ENCODE measurements around the gene LIMK2. TPM values are rescaled to one million over a fixed set of nuclear protein-coding genes. Genes with fewer than 3 reads are reported as not detected.
A peak's percentile ranks its signal among the peaks of the same experiment; 100 is the strongest.

The LIMK2 gene
- total RNA-seq, 1 donor, result 25.0 TPM

DNA sequence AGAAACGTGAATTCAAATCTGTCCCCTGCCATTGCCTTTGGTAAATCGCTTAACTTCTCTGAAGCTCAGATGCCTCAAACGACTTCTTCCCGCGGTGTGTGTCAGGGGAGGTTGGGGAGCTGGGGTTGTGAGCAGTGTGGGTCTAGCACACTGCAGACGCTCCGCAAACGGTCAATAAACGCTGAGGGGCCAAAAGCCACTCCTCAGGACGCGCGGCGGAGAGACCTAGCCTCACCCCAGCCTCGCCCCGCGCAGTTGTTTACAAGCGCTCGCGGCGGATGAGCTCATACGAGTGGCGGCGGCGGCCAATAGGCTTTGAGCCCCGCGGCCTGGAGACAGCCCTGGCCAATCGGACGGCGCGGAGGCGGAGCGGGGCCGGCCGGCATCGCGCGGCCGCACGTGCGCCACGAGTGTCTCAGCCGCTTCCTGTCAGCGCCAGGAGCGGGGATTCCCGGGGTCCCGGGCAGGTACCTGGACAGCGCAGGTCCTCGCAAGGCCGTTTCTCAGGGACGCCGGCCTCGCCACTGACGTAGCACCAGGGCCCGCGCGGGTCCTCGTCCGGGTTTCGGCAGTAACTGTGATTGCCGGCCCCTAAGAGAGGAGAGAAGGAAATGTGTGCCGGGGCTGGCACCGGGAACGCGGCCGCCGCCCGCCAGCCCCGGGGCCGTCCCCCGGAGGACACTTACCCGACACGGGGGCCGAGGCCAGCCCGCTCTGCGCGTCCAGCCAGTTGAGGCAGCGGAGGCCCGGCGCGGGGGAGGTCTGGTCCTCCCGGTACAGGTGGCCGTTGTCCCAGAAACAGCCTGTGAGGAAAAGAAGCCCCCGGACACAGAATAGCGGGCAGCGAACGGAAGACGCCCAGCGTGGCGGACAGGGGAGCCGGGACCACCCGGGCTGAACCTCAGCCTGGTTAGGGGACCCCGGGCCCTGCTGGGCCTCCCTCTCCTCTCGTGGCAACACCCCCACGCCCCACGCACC lies 78.7 kb downstream of the LIMK2 start:
- peak; percentile 99 for DNase-seq (ENCODE audit: insufficient read length, low spot score, missing footprints)
- peaks cover 7% of the 10 kb centered on the region for H3K36me3 ChIP-seq (ENCODE audit: insufficient read depth, low read length)
- H3K27me3 ChIP-seq (ENCODE audit: insufficient read depth, low read length), result no peaks in the 10 kb centered on the region
- TF ChIP-seq, protein P1, sequence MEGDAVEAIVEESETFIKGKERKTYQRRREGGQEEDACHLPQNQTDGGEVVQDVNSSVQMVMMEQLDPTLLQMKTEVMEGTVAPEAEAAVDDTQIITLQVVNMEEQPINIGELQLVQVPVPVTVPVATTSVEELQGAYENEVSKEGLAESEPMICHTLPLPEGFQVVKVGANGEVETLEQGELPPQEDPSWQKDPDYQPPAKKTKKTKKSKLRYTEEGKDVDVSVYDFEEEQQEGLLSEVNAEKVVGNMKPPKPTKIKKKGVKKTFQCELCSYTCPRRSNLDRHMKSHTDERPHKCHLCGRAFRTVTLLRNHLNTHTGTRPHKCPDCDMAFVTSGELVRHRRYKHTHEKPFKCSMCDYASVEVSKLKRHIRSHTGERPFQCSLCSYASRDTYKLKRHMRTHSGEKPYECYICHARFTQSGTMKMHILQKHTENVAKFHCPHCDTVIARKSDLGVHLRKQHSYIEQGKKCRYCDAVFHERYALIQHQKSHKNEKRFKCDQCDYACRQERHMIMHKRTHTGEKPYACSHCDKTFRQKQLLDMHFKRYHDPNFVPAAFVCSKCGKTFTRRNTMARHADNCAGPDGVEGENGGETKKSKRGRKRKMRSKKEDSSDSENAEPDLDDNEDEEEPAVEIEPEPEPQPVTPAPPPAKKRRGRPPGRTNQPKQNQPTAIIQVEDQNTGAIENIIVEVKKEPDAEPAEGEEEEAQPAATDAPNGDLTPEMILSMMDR (IDR thresholded peaks at IDR 0.05; ENCODE audit: extremely low read depth, low read depth, low read length), result no peak
- peak overlapping the region; percentile 70 for H3K27ac ChIP-seq (ENCODE audit: low read depth, low read length)
- H3K79me2 ChIP-seq (ENCODE audit: insufficient read depth, low read length), result no peaks in the 10 kb centered on the region
- no peaks in the 10 kb centered on the region for H3K9me3 ChIP-seq (ENCODE audit: low read depth, low read length)
- H3K4me3 ChIP-seq (ENCODE audit: insufficient read depth, low read length), result peak overlapping the region; percentile 77
- H4K20me1 ChIP-seq (ENCODE audit: insufficient read depth, low read length), result no peaks in the 10 kb centered on the region
- peak overlapping the region; percentile 100 for H3K4me2 ChIP-seq (ENCODE audit: insufficient read depth, low read length)
- H2AFZ ChIP-seq (ENCODE audit: low read length), result peak overlapping the region; percentile 96
- H3K4me1 ChIP-seq (ENCODE audit: insufficient read depth, low read length), result peaks cover 22% of the 10 kb centered on the region

DNA sequence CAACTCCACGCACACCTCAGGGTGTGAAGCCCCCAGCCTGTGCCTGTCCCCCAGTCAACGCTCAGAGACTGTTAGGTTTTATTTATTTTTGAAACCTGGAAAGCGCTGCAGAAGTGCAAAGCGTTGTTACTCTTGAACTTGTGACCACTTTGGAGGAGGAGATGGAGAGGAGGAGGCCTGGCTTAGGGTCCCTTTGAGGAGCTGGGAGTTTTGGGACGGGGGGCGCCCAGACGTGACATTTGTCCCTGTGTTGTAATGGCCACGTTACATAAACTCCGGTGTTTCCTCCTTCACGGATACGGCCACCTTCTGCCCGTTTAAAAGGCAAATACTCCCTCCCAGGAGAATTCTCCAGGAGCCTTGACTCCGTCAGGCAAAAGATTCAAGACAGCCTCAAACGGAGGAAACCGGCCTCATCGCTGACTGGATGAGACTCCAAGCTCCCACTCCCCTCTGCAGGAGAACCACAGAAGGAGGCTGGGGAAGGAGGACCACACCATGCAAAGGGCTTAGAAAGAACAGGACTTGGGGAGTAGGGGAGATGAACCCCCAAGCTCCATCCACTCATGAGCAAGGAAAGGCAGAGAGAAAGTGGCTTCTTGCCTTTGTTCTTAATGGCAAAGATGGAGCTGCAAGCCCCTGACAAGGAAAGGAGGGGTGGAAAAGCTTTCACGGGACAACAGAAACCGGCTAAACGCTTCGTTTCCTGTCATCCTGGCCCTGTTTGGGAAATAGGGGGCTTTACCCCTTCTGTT lies 79.6 kb downstream of the LIMK2 start:
- H3K9me3 ChIP-seq (ENCODE audit: low read depth, low read length), result no peaks in the 10 kb centered on the region
- no peaks in the 10 kb centered on the region for H3K79me2 ChIP-seq (ENCODE audit: insufficient read depth, low read length)

DNA sequence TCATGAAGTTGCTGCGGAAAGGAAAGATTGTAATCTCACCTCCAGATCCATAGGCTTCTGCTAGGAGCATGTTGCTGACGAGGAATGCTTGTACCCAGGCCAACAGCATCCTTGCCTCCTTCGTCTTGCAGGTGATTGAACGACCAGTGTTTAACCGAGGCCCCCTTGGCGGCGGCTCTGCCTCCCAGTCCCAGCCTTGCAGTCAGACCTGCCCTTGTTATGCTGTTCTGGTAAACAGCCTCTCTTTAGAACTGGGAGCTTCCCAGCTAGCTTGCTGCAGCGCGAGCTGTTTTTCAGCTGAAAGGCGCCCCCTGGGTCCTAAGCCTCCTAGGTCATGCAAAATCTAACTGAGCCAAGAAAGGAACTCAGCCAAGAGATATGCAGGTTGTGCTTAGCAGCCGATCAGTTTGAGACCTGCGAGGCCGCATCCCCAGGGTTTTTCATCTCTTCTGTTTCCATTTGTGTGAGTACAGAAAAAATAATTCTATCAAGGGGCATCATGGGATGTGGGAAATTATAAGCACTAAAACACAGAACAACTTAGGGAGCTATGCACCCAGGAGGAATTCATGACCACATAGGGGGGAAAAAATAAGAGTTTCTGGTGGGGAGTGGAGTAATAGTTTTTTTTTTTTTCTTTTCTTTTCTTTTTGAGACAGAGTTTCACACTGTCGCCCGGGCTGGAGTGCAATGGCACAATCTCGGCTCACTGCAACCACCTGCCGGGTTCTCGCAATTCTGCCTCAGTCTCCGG lies 80.3 kb downstream of the LIMK2 start, which contains the start of gene PIK3IP1:
Gene PIK3IP1, minus strand, starts transcription at position 253 of the 754 bp plus-strand sequence. Its CDS starts 144 bp downstream, at position 109.
- Histone ChIP-seq H3K27ac (ENCODE audit: low read depth, low read length) (peak within 1 kb of the TSS; percentile 54), H3K4me1 (ENCODE audit: insufficient read depth, low read length) (peaks cover 24% of the 10 kb centered on the region), H3K36me3 (ENCODE audit: insufficient read depth, low read length) (peaks cover 7% of the 10 kb centered on the region), H3K79me2 (ENCODE audit: insufficient read depth, low read length) (no peaks in the 10 kb centered on the region), H2AFZ (ENCODE audit: low read length) (peak within 1 kb of the TSS; percentile 95), H3K4me2 (ENCODE audit: insufficient read depth, low read length) (peak within 1 kb of the TSS; percentile 100), H3K4me3 (ENCODE audit: insufficient read depth, low read length) (peak within 1 kb of the TSS; percentile 77), H3K27me3 (ENCODE audit: insufficient read depth, low read length) (no peaks in the 10 kb centered on the region), H3K9me3 (ENCODE audit: low read depth, low read length) (no peaks in the 10 kb centered on the region), H4K20me1 (ENCODE audit: insufficient read depth, low read length) (no peaks in the 10 kb centered on the region)
- TF ChIP-seq, protein P1 (IDR thresholded peaks at IDR 0.05; ENCODE audit: extremely low read depth, low read depth, low read length), result peak; percentile 24
- DNase-seq (ENCODE audit: insufficient read length, low spot score, missing footprints), result peak; percentile 96

More for the DNA sequence above, 79.6 kb downstream of the LIMK2 start:
- Histone ChIP-seq H3K4me3 (ENCODE audit: insufficient read depth, low read length) (peak overlapping the region; percentile 77), H3K36me3 (ENCODE audit: insufficient read depth, low read length) (peaks cover 7% of the 10 kb centered on the region), H4K20me1 (ENCODE audit: insufficient read depth, low read length) (no peaks in the 10 kb centered on the region), H2AFZ (ENCODE audit: low read length) (peak overlapping the region; percentile 95), H3K27ac (ENCODE audit: low read depth, low read length) (peak overlapping the region; percentile 54), H3K4me1 (ENCODE audit: insufficient read depth, low read length) (peaks cover 24% of the 10 kb centered on the region), H3K4me2 (ENCODE audit: insufficient read depth, low read length) (peak overlapping the region; percentile 100), H3K27me3 (ENCODE audit: insufficient read depth, low read length) (no peaks in the 10 kb centered on the region)
- TF ChIP-seq, protein P1 (IDR thresholded peaks at IDR 0.05; ENCODE audit: extremely low read depth, low read depth, low read length), result no peak
- peak; percentile 82 for DNase-seq (ENCODE audit: insufficient read length, low spot score, missing footprints)
